IPS-20b (cell line): ENCODE data around the gene STAT2.
"Not testable (repeated sequence)": the region's sequence is repeated elsewhere in the genome, so short reads cannot be mapped to it uniquely, and the experiment has no call there.

Experiments
- H3K27ac ChIP-seq: one replicate; pipeline ENCODE4 v1.5.1; 2013; ENCODE audit warnings: low read length
- H3K27me3 ChIP-seq: 2 replicates; pipeline ENCODE4 v1.6.1; 2013; ENCODE audit warnings: mild to moderate bottlenecking, low read length, inconsistent platforms; ENCODE audit not compliant: insufficient read depth
- H3K36me3 ChIP-seq: 2 replicates; pipeline ENCODE4 v1.6.1; 2013; ENCODE audit warnings: low read depth, mild to moderate bottlenecking, inconsistent platforms, low read length, moderate library complexity; ENCODE audit not compliant: insufficient read depth
- H3K4me1 ChIP-seq: 2 replicates; pipeline ENCODE4 v1.6.1; 2013; ENCODE audit warnings: mild to moderate bottlenecking, control low read depth, inconsistent platforms, low read length, moderate library complexity; ENCODE audit not compliant: insufficient read depth
- H3K4me3 ChIP-seq: 2 replicates; pipeline ENCODE4 v1.5.1; 2013; ENCODE audit warnings: mild to moderate bottlenecking, low read length, inconsistent platforms
- H3K9ac ChIP-seq: 2 replicates; pipeline ENCODE4 v1.6.1; 2013; ENCODE audit warnings: low read depth, mild to moderate bottlenecking, inconsistent platforms, low read length, moderate library complexity
- H3K9me3 ChIP-seq: 2 replicates; pipeline ENCODE4 v1.6.1; 2013; ENCODE audit warnings: mild to moderate bottlenecking, low read depth, low read length, inconsistent platforms; ENCODE audit not compliant: insufficient read depth

Gene STAT2

DNA sequence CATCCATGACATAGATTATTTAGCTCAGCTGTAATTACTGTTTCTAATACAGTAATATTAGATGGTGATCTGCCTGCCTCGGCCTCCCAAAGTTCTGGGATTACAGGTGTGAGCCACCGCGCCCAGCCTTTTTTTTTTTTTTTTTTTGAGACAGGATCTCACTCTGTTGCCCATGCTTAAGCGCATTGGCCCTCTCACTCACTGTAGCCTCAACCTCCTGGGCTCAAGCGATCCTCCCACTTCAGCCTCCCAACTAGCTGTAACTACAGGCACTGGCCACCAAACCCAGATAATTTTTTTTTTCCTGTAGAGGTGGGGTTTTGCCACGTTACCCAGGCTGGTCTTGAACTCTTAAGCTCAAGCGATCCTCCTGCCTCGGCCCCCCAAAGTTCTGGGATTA lies 24.4 kb downstream of the STAT2 start:
- not testable (repeated sequence) for H3K27ac ChIP-seq, H3K27me3 ChIP-seq, H3K36me3 ChIP-seq, H3K9ac ChIP-seq, H3K4me3 ChIP-seq, H3K9me3 ChIP-seq
- peaks cover 27% of the 10 kb centered on the region for H3K4me1 ChIP-seq

DNA sequence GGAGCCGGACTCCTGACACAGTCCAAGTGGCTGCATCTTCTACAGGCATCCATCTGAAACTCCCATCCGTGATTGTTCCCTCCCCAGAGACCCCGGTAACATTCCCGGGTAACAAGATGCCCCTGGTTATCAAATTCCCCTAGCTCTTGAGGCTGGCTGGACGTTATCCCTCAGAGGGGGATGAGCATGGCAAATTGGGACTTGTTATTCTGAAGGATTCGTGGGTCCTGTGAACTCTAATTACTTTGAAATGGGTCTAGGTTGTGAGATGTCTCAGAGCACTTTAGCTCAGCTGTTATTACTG lies 25.5 kb downstream of the STAT2 start:
- peak overlapping the region; percentile 83 for H3K4me3 ChIP-seq
- no peaks in the 10 kb centered on the region for H3K9me3 ChIP-seq
- peaks cover 24% of the 10 kb centered on the region for H3K4me1 ChIP-seq
- no peak overlapping the region for H3K27ac ChIP-seq
- peak overlapping the region; percentile 94 for H3K9ac ChIP-seq
- H3K27me3 ChIP-seq, result no peaks in the 10 kb centered on the region
- no peaks in the 10 kb centered on the region for H3K36me3 ChIP-seq

- Histone ChIP-seq H3K9me3 (no peaks in the 10 kb centered on the region), H3K4me1 (peaks cover 19% of the 10 kb centered on the region), H3K9ac (peak within 1 kb of the TSS; percentile 94), H3K27me3 (no peaks in the 10 kb centered on the region), H3K27ac (peak within 1 kb of the TSS; percentile 93), H3K4me3 (peak within 1 kb of the TSS; percentile 83), H3K36me3 (no peaks in the 10 kb centered on the region)
These were observed 26.0 kb downstream of the STAT2 start, which contains the start of gene PAN2 for GRCh38 chr12:56333679-56334489. TSS of gene PAN2 (minus strand) at chr12:56334000. CDS start at chr12:56333094, 906 bp downstream.

DNA sequence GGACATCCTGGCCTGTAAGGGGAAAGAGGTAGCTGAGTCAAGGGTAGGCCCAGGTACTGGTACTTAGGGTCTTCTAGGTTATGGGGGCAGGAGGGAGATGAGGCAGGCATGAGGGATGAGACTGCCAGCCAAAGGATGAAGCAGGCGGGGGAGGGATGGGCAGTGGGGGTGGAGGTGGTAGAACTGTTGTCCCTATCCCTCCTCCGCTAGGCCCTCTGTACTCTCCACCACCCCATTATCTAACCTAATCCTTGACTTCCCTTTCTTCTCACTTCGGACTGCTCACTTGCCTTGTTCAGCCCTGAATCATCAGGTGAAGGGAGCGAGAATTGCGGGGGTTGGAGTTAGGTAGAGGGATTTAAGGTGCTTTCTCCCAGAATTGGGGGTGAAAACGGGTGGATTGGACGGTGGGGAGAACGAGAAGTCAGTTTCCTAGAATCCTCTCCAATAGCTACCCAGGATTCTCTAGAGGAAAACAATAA lies 26.7 kb downstream of the STAT2 start:
- Histone ChIP-seq H3K27ac (peak overlapping the region; percentile 93), H3K36me3 (no peaks in the 10 kb centered on the region), H3K9ac (peak overlapping the region; percentile 94), H3K4me1 (peaks cover 15% of the 10 kb centered on the region), H3K9me3 (no peaks in the 10 kb centered on the region), H3K27me3 (no peaks in the 10 kb centered on the region), H3K4me3 (peak overlapping the region; percentile 83)

DNA sequence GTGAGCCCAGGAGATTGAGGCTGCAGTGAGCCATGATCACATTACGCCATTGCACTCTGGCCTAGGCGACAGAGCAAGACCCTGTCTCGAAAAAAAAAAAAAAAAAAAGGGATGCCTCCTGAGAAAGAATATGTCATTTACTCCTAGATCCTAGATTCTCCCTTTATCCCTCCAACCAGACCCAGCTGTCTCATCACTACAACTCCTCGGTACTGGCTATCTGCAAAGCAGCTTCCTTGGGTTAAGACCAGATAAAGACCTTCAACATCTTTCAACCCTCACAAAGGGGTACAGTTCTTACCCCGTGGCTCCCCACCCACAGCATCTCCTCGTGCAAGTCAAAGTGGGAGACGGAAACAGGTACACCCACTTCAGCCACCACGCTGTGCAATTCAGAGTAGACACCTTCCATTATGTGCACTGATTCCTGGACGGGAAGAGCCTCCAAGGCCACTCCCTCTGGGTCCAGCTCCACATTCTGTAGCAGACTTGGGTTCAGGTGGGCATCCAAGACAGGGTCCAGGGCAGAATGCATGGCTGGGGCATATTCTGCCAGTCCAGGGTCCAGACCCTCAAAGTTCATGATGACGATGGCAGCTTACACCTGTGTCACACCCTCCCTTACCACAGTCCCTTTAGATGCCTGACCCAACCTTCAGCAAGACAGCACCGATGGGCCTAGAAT lies 27.3 kb downstream of the STAT2 start:
- peak overlapping the region; percentile 93 for H3K27ac ChIP-seq
- no peaks in the 10 kb centered on the region for H3K36me3 ChIP-seq
- peaks cover 9% of the 10 kb centered on the region for H3K4me1 ChIP-seq
- H3K4me3 ChIP-seq, result peak overlapping the region; percentile 83
- peak overlapping the region; percentile 94; the same call in 1 of the 2 replicates for H3K9ac ChIP-seq
- H3K27me3 ChIP-seq, result no peaks in the 10 kb centered on the region
- H3K9me3 ChIP-seq, result no peaks in the 10 kb centered on the region

GRCh38 chr12:56330936-56331490 lies 28.9 kb downstream of the STAT2 start:
- Histone ChIP-seq H3K36me3 (peaks cover 6% of the 10 kb centered on the region), H3K4me1 (peaks cover 7% of the 10 kb centered on the region), H3K9me3 (no peaks in the 10 kb centered on the region), H3K27me3 (no peaks in the 10 kb centered on the region), H3K4me3 (no peak overlapping the region), H3K9ac (no peak overlapping the region), H3K27ac (no peak overlapping the region)

DNA sequence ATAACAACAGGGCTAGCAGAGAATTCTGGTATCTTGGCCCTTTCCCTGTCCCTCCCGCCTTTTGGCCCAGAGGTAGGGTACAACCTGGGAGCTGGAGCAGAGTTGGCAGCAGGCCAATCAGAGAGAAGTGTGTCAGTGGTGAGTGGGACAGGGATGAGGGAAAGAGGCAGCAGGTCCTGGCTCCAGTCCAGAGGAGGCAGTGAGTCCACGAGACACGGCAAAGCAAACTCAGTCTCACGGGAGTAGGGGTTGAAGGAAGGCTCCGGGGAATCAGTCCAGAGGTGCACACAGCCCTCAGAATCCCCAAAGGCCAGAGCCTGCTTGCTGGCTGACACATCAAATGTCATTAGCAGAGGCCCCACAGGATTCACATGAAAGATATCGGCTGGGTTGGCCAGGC lies 33.4 kb downstream of the STAT2 start:
- Histone ChIP-seq H3K27ac (no peak overlapping the region), H3K27me3 (no peaks in the 10 kb centered on the region), H3K9ac (no peak overlapping the region), H3K9me3 (no peaks in the 10 kb centered on the region), H3K36me3 (peaks cover 36% of the 10 kb centered on the region), H3K4me1 (no peaks in the 10 kb centered on the region), H3K4me3 (no peak overlapping the region)

- no peaks in the 10 kb centered on the region for H3K27me3 ChIP-seq
- no peak overlapping the region for H3K27ac ChIP-seq
- no peak overlapping the region for H3K9ac ChIP-seq
- no peaks in the 10 kb centered on the region for H3K4me1 ChIP-seq
- H3K4me3 ChIP-seq, result no peak overlapping the region
- peaks cover 36% of the 10 kb centered on the region for H3K36me3 ChIP-seq
- H3K9me3 ChIP-seq, result no peaks in the 10 kb centered on the region
These were observed 33.8 kb downstream of the STAT2 start for GRCh38 chr12:56326126-56326525.

- Histone ChIP-seq H3K36me3 (peaks cover 44% of the 10 kb centered on the region), H3K27ac (no peak overlapping the region), H3K9me3 (no peaks in the 10 kb centered on the region), H3K27me3 (no peaks in the 10 kb centered on the region), H3K4me1 (no peaks in the 10 kb centered on the region), H3K9ac (no peak overlapping the region), H3K4me3 (no peak overlapping the region)
These were observed 35.7 kb downstream of the STAT2 start for GRCh38 chr12:56324206-56324605.

DNA sequence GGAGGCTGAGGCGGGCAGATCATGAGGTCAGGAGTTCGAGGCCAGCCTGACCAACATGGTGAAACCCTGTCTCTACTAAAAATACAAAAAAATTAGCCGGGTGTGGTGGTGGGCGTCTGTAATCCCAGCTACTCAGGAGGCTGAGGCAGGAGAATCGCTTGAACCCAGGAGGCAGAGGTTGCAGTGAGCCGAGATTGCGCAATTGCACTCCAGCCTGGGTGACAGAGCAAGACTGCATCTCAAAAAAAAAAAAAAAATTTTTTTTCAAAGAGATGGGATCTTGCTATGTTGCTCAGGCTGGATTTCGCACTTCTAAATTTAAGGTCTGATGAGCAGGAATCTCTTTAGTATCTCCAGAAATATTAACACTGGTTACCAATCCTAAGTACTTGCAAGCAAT lies 38.3 kb downstream of the STAT2 start:
- not testable (repeated sequence) for H3K9me3 ChIP-seq, H3K4me3 ChIP-seq
- peaks cover 49% of the 10 kb centered on the region for H3K36me3 ChIP-seq

GRCh38 chr12:56321027-56321426 lies 38.9 kb downstream of the STAT2 start:
- peaks cover 43% of the 10 kb centered on the region for H3K36me3 ChIP-seq
- no peak overlapping the region for H3K27ac ChIP-seq
- H3K4me3 ChIP-seq, result no peak overlapping the region
- no peak overlapping the region for H3K9ac ChIP-seq
- no peaks in the 10 kb centered on the region for H3K27me3 ChIP-seq
- H3K4me1 ChIP-seq, result no peaks in the 10 kb centered on the region
- H3K9me3 ChIP-seq, result no peaks in the 10 kb centered on the region

More for the DNA sequence above, 38.3 kb downstream of the STAT2 start:
- not testable (repeated sequence) for H3K4me1 ChIP-seq, H3K27ac ChIP-seq, H3K27me3 ChIP-seq, H3K9ac ChIP-seq

GRCh38 chr12:56317675-56318074 lies 42.2 kb downstream of the STAT2 start:
- Histone ChIP-seq H3K36me3 (peaks cover 35% of the 10 kb centered on the region), H3K9me3 (no peaks in the 10 kb centered on the region), H3K9ac (no peak overlapping the region), H3K27me3 (no peaks in the 10 kb centered on the region), H3K4me1 (peaks cover 7% of the 10 kb centered on the region), H3K4me3 (no peak overlapping the region), H3K27ac (no peak overlapping the region)
